NK-92 (cell line): Measurements from ENCODE around the gene BCL2L1.

Experiments
- DNase-seq: peaks from one replicate; lab custom pipeline; 2025; ENCODE audit not compliant: unreplicated experiment; lab: John Stamatoyannopoulos, UW

Gene BCL2L1

GRCh38 chr20:31615416-31615815 is 107.3 kb downstream of the BCL2L1 start:
- no peak for DNase-seq
